Measurements from ENCODE around the gene DDIAS.
A peak's percentile ranks its signal among the peaks of the same experiment; 100 is the strongest.
"Not testable (repeated sequence)": the region's sequence is repeated elsewhere in the genome, so short reads cannot be mapped to it uniquely, and the experiment has no call there.

The DDIAS gene

DNA sequence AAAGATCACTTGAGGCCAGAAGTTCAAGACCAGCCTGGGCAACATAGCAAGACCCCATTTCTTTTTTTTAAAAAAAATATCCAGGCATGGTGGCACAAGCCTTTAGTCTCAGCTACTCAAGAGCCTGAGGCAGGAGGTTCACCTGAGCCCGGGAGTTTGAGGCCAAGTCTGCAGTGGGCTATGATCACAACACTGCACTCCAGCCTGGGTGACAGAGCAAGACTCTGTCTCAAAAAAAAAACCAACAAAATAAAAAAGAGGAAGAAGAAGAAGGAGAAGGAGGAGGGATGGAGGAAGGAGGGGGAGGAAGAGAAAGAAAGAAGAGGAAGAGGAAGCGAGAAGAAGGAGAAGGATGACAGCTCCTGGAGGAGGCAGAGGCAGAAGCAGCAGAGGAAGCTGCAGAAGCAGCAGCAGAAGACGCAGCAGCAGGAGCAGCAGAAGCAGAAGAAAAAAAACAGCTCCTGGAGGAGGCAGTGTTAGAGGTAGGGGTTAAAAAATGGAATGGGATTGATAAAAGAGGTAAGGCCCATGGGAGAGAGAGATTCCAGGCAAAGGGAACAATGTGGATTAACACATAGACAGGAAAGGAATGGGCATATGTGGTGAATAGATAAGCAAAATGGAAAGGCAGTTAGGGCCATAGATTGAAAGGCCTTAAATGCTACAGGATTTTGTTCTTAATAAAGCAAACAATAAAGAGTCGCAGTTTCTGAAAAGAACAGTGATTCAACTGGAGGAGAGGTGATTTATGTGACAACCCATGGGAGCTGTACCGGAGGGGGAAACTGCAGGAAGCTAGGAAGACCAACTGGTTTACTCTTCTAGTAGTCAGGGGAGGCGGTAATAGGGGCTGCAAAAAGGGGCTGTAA lies 12.2 kb upstream of the DDIAS start:
- DNase-seq (ENCODE audit: low read depth, low spot score) = no peak

DNA sequence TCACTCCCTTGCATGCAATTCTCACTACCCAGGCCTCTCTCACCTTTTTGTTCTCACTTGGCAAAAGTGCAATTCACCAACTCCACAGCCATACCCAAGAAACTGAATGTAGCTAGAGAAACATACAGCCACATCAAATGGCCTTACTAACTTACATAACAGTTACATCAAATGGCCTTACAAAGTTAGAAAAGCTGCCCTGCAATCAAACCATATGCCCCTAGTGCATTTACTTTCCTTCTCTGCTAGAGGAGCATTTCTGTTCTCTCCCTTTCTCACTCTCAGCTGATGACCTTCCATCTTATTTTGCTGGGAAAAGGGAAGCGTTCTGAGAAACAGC lies 11.6 kb upstream of the DDIAS start:
- DNase-seq (ENCODE audit: low read depth, low spot score) = no peak

DNA sequence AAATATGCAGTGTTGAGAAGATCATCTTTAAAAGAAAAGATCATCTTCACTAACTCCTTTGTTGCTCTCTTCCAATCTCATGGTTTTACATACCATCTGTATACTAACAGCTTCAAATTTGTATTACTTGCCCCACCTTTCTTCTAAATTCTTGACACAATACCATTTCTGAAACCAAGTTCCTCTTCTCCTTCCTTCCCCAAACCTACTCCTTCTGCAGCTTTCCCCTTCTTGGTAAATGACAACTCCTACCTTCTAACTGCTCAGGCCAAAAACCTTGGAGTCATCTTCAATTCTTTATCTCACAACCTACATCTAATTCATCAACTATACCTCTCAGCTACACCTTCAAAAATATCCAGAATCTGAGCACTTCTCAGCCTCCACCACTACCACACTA lies 10.6 kb upstream of the DDIAS start:
- DNase-seq (ENCODE audit: low read depth, low spot score) = no peak

DNA sequence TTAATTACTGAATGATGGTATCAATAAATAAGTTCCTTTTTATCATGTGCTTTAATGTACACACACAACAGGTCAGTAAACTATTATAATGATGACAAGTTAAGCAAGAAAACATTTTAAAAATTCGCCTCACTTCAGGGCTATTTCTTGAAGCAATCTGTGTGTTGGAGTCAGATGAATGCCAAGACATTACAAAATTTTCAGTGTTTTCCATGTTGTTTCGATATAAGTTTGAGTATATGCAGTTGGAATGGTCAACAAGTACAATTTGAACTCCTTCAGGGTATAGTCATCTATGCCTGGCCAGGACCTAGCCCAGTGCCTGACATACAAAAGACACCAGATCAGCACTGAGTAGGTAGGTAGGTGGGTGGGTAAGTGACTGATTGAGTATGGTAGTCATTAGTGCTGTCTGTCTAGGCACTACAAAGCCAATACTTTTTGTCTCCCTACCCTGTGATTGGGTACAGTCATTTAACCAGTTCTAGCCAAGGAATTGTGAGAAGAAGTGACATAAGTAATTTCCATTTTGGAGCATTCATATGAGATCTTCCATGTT lies 8.8 kb upstream of the DDIAS start:
- no peak for DNase-seq (ENCODE audit: low read depth, low spot score)

DNA sequence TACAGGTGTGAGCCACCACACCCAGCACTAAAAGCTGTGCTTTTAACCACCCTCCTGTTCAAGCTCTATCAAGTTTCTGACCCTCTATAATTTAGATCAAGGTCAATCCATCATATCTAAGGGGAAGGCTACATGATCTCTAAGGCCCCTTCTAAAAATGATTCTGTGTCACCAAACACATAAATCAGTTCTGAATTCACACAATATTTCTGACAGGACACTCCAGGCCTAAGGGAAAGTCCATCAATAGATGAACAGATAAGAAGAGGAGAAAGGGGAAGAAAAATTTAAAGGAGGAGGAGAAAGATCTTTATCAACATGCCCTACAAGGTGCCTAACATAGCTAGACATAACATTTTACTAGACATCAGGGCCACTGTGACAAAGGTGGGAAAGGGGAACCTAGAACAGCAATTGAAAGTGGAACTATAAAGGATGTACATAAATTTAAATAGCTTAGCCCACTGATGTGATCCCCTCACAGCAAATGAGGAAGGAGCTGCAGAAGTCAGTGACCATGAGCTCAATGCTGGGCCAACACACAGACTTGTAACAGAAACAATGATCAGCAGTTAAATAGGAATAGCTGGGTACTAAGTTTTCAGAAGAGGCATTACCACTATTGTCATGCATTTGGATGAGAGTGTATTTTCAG lies 6.0 kb upstream of the DDIAS start:
- DNase-seq (ENCODE audit: low read depth, low spot score) = no peak

DNA sequence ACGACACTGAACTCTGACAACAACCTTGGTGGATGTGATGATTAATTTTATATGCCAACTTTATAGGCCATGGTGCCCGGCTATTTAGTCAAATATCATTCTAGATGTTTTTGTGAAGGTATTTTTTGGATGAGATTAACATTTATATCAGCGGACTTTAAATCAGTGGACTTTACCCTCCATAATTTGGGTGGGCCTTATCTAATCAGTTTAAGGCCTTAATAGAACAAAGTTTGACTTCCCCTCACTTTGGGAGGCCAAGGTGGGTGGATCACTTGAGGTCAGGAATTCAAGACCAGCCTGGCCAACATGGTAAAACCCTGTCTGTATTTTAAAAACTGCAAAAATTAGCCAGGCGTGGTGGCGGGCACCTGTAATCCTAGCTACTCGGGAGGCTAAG lies 5.4 kb upstream of the DDIAS start:
- DNase-seq (ENCODE audit: low read depth, low spot score) = no peak

DNA sequence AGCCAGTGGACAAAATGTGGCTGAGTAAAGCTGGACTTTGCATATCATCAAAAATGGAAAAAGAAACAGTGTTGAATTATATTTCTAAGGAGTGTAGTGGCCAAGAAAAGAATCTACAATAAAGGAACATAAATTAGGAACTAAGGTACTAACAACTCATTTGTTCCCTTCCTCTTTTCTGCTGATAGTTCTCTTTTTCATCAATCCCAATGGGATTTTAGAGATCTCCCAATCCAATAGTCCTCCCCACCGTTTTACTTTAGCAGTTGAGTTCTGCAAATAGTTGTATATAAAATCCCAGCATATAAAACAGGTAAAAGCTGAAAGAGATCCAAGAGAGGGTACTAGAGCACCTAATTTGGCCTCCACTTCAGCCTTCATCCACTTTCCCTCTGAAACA lies 3.3 kb upstream of the DDIAS start:
- no peak for DNase-seq (ENCODE audit: low read depth, low spot score)

DNA sequence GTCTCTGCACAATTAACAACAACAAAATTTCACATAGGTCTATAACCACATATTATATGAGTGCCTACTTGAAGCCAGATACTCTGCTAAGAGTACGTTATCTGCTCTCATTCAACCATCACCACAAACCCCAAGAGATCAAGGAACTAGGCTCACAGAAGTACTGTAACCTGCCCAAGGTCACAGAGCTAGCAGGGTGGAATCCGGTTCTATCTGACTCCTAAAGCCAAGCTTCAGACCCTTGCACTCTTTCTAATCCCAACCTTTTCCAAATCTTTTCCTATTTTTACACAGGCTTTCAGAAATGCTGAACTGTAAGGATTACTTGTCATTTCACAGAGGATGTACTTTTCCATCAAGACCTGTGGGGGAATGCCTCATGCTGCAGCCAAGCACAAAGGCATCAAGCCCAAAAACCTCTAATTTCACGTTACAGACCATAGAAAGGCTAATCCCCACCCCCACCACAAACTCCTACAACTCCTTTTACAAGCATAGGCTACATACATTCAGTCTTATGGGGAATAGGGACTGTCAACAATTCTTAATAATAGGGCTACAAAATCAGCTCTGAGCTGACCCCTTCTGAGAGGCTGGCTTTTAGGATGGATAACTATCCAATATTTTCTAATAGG lies 2.2 kb upstream of the DDIAS start:
- DNase-seq (ENCODE audit: low read depth, low spot score) = no peak

DNA sequence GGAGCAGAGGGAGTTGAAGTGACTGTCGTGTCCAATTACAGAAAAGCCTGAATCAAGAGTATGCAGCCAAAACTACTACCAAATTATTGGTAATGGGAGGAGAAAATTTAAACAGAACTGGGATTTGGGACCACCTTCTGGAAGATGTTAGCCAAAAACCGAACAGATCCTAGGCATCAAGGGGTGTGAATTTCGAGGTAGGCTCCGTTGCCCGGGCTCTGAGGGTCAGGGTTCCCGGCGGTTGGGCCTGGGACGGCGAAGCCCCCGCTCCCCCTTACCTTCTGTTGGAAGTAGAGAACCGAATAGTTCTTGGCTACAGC lies 1.6 kb upstream of the DDIAS start:
- no peak for DNase-seq (ENCODE audit: low read depth, low spot score)

DNA sequence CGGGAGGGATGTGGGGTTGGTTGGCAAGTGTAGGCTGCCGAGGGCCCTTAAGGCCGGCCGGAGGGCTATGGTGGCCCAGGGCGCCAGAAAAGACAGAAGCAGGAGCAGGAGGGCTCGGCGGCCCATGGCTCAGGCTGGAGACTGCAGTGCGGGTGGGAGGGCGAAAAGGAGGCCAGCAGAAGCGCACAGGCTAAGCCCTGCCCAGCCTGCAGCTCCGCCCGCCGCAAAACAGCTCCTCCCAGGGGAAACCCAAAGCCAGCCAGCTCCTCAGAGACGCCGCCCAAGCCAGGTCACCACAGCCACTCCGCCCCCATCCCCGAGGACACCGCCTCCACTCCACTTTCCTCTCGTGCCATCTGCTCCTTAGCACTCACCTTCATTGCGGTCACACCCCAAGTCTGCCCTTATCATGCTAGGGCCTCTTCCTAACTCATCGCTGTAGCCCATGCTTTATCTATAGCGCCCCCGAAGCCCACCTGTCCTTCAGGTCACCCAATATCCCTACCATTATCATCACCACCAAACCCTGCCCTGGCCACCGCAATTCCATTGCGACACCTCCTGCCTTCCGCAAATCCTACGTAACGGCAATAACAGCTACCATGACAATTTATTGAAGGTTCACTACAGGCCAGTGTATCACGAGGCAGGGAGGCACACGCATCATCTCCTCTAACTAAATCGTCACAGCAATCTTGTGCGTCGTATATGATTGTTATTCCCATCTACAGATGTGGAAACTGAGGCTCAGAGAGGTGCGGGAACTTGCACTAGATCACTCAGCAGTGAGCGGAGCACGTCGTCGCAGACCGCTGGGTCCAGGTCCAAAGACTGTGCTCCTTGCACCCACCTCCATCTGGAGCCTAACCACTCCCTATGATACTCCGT lies 1.0 kb upstream of the DDIAS start, which contains the start of gene PRCP:
PRCP (minus strand) TSS at position 154 of the 888 bp plus-strand sequence; CDS start at position 126, 28 bp downstream.
- peak; percentile 32 for DNase-seq (ENCODE audit: low read depth, low spot score)

DNA sequence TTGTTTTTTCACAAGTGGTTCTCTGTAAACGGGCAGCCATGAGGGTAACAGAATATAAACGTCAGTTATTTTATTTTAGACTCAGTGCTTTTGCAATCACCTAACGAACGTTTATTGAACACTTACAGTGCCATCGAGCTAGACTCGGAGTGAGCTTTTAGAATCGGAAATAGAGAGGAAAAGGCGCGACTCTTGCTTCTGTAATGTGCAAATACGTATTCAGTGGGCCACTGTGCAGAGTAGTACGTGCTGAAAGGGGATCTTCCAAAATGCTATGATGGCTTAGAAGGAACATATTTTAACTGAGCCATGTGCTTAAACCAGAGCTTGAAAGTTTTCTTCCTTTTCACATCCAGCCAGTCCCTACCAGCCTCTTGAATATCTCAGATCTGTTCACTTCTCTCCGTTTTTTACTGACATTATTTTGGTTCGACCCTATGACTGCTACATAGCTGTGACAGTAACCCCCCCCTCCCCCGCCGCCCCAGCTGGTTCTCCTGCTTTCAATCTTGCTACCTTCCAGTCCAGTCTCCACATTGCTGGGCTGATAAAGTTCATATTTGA lies 468 bp downstream of the DDIAS start:
- DNase-seq (ENCODE audit: low read depth, low spot score) = no peak

DNA sequence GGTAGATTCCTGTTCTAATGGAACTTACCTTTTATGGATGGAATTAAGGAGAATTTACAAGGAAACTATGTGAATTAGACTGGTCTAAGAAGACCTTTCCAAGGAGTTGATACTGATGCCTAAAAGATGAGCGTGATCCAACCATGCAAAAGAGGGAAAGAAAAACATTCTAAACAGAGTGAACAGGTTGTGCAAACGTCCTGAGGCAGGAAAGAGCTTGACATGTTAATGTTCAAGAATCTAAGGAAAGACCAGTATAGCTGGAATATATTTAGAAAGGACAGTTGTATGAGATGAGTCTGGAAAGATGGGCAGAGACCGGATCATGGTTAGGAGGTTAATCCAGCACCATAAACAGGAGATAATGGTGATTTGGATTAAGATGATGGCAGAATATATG lies 1.3 kb downstream of the DDIAS start:
- DNase-seq (ENCODE audit: low read depth, low spot score) = no peak

DNA sequence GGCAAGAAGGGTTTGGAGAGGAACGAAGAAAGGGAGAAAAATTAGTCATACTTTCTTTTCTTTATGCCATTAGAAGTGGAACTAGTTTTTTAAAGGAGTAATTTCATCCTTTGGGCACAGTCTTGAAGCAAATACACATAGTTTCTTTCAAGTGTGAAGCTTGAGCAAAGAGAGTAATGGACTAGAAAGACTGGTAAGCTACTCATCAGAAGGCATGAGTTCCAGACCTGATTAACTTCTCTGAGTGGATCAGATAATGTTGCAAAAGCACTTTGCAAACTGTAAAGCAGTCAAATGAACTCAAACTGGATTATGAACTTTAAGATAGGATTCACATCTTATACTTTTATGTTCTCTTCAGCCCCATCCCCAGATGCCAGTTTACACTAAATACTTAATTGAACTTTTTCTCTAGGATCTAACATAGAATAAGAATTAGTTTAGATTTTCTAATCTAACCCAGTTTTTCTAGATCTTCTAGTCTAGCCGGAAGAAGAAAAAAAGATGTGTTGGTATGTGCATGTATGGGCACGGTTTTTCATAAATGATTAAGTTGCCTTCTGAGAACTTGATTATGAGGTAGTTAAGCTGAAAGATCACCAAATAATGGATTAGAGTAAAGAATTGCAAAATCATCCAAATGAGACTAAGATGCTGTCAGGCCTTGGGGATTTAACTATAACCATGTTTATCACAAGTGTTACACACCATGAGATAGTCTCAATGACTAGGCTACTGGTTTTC lies 2.5 kb downstream of the DDIAS start:
- no peak for DNase-seq (ENCODE audit: low read depth, low spot score)

DNA sequence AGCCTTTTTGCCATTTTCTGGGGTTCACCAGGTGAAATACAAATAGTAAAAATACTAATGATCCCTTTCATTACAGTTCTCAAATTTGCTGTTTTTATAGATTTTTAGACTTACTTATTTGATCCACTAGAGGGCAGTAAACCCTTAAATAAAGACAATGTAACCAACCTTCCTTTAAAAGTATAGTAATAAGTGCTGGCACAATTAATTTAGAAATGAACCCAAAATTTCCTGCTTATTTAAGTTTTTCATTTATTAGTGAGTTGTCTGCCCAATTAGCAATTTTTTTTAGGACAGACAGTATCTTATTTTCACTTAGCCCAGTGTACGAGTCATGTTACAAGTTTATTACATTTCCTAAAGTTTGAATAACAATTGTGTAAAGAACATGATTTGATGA lies 4.7 kb downstream of the DDIAS start:
- DNase-seq (ENCODE audit: low read depth, low spot score) = no peak

DNA sequence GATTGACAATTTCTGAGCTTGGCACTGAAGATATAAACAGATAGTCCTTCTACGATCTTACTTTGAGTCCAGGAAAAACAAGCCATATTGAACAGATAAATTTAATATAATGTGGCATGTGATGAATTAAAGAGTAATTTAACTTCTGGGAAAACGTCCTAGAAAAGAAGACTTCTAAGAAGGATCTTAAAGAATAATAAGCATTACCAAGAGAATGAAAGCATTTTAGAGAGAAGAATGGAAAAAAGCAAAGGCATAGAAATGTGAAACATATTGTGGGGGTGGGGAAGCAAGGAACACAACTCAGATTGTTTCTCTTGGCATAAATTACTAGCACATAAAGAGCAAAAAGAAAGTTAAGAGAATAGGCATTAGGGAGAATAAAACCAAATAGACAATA lies 5.4 kb downstream of the DDIAS start:
- no peak for DNase-seq (ENCODE audit: low read depth, low spot score)

DNA sequence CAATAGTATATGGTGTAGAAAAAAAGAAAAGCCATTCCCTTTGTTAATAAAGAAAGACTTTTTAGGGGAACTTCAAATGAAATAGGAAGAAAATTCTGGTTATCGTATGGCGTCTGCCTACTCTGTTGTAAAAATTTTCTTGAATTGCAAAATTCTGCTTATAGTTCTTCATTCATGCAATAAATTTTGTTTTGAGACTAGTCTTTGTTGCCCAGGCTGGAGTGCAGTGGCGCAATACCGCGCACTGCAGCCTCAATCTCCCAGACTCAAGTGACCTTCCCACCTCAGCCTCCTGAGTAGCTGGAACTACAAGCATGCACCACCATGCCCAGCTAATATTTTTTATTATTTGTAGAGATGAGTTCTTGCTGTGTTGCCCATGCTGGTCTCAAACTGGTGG lies 5.8 kb downstream of the DDIAS start:
- no peak for DNase-seq (ENCODE audit: low read depth, low spot score)

DNA sequence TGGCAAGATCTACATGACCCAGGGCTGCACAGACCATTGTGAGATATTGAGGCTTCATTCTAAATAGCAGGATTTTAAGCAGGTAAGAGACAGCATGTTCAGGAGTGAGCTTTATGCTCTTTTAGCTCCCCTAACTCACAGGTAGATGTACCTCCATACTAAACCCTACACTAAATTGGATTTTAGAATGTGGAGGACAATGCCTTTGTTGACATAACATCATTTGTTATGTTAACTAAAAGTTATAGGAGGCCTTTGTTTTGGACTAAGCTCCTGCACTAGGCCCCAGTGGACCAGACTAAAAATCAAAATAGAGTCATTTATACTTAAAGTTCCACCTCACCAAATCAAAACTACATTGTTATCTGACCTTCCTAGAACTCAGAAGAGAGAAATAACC lies 6.8 kb downstream of the DDIAS start:
- no peak for DNase-seq (ENCODE audit: low read depth, low spot score)

DNA sequence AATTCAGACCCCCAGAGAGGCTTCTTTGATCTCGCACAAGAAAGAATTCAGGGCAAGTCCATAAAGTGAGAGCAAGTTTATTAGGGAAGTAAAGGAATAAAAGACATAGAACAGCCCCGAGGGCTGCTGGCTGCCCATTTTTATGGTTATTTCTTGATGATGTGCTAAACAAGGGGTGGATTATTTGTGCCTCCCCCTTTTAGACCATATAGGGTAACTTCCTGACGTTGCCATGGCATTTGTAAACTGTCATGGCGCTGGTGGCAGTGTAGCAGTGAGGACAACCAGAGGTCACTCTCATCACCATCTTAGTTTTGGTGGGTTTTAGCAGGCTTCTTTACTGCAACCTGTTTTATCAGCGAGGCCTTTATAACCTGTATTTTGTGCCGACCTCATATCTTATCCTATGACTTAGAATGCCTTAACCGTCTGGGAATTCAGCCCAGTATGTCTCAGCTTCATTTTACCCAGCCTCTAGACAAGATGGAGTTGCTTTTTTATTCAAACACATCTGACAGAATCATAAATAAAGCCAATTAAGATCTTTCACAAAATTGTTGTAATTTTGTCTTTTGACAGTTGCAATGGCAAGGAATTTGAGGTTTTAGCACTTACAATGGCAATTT lies 7.6 kb downstream of the DDIAS start:
- DNase-seq (ENCODE audit: low read depth, low spot score) = no peak

DNA sequence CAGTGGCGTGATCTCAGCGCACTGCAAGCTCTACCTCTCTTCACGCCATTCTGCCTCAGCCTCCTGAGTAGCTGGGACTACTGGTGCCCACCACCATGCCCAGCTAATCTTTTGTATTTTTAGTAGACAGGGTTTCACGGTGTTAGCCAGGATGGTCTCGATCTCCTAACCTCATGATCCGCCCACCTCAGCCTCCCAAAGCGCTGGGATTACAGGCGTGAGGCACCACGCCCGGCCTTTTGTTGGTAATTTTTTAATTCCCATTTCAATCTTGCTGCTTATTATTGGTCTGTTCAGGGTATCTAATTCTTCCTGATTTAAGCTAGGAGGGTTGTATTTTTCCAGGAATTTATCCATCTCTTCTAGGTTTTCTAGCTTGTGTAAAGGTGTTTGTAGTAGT lies 18.2 kb downstream of the DDIAS start:
- not testable (repeated sequence) for DNase-seq (ENCODE audit: low read depth, low spot score)

DNA sequence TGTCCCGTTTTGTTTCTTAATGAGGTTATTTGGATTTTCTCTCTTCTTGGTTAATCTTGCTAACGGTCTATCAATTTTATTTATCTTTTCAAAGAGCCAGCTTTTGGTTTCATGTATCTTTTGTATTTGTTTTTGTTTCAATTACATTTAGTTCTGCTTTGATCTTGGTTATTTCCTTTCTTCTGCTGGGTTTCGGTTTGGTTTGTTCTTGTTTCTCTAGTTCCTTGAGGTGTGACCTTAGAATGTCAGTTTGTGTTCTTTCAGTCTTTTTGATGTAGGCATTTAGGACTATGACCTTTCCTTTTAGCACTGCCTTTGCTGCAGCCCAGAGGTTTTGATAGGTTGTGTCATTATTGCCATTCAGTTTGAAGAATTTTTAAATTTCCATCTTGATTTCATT lies 18.7 kb downstream of the DDIAS start:
- not testable (repeated sequence) for DNase-seq (ENCODE audit: low read depth, low spot score)
